T-helper 2 cell (primary cell): Measurements from ENCODE around the gene MAPK13.
"Not testable (repeated sequence)": the region's sequence is repeated elsewhere in the genome, so short reads cannot be mapped to it uniquely, and the experiment has no call there.

Source experiments
- DNase-seq, 5 experiments: peaks; one replicate each; pipeline versions ENCODE4 v3.0.0 to v3.0.0-alpha.2; 2012 to 2022
- total RNA-seq, 2 donors: gene quantifications; one replicate each; lab custom pipeline; 2026; lab: John Stamatoyannopoulos, UW

MAPK13 gene
- total RNA-seq = 61.4 to 64.9 reads per million in 2 donors

DNA sequence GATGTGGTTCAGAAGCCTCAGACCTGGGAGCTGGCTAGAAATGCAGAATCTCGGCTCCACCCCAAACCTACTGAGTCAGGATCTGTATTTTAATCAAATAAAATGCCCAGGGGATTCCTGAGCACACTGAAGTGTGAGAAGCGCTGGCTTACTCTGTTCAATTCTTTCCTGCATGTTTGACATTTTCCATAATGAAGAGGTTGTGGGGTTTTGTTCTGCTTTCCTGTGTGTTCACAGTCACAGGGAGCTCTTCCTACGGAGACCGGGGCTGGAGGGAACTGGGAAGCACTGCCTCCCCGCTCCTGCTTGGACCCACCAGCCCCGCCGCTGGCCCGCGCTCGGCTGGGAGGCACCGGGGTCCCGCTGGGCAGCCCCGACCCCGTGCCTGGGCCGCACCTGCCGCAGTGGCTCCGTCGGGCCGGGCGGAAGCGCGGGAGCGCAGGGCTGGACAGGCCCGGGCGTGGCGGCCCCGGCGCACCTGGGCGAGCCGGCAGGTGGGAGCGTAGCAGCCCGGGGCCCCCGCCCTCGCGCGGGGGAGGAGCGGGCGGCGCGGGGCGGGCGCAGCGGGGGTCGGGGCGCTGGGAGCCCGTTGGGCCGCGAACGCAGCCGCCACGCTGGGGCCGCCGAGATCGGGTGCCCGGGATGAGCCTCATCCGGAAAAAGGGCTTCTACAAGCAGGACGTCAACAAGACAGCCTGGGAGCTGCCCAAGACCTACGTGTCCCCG is at the start of gene MAPK13:
TSS of gene MAPK13 (plus strand) at position 573 of the 726 bp plus-strand sequence. CDS start at position 643, 70 bp downstream.
- DNase-seq = peak in 2 of 5 experiments; percentile 17 to 20

DNA sequence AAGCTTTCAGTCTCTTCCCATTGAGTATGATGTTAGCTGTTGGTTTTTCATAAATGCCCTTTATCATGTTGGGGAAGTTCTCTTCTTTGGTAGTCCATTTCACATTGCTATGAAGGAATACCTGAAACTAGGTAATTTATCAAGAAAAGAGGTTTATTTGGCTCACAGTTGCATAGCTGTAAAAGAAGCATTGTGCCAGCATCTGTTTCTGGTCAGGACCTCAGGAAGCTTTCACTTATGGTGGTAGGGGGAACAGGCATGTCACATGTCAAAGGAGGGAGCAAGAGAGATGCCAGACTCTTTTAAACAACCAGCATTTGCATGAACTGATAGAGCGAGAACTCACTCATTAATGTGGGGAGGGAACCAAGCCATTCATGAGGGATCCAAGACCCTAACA is 48.0 kb upstream of the MAPK13 start:
- no peak for DNase-seq

DNA sequence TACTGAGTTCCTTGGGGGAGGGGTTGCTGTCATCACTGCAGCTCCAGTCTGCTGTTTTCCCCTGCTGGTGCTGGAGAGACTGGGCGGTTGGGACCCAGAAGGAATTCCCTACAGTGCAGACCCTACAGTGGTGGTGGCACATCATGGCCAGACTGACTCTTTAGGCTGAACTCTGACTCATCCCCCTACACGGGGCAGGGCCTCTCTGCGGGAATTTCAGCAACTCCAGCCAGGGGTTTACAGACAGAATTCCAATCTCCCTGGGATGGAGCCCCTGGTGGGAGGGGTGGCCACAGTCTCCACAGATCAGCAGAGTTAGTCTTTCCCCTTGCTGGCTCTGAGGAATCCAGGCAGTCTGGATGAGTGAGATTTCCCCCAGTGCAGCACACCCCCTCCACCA is 46.9 kb upstream of the MAPK13 start:
- DNase-seq = no peak

DNA sequence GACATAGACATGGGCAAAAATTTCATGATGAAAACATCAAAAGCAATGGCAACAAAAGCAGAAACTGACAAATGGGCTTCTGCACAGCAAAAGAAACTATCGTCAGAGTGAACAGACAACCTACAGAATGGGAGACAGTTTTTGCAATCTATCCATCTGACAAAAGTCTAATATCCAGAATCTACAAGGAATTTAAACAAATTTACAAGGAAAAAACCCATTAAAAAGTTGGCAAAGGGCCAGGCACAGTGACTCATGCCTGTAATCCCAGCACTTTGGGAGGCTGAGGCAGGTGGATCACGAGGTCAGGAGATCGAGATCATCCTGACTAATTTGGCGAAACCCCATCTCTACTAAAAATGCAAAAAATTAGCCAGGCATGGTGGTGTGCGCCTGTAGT is 42.1 kb upstream of the MAPK13 start:
- DNase-seq = not testable (repeated sequence)

DNA sequence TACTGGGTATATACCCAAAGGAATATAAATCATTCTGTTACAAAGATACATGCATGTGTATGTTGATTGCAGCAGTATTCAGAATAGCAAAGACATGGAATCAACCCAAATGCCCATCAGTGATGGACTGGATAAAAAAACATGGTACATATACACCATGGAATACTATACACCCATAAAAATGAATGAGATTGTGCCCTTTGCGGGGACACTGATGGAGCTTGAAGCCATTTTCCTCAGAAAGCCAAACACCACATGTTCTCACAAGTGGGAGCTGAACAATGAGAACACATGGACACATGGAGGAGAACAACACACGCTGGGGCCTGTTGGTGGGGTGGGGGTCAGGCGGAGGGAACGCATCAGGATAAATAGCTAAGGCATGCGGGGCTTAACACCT is 41.3 kb upstream of the MAPK13 start:
- DNase-seq = no peak

DNA sequence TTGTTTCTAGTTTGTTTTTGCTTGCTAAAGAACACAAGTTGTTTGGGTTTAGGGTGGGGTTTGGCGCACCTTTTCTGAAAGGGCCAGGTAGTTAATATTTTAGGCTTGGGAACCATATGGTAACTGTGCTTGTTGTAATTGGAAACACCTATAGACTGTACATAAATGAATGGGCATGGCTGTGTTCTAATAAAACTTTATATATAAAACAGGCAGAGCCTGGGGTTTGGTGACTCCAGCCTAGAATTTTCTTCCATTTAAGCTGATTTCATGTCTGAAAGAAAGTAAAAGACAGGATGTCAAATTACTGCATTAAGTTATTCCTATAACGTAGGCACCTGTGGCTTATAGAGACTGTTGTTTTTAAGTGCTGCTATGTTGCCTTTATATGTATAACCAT is 36.1 kb upstream of the MAPK13 start:
- DNase-seq = no peak

DNA sequence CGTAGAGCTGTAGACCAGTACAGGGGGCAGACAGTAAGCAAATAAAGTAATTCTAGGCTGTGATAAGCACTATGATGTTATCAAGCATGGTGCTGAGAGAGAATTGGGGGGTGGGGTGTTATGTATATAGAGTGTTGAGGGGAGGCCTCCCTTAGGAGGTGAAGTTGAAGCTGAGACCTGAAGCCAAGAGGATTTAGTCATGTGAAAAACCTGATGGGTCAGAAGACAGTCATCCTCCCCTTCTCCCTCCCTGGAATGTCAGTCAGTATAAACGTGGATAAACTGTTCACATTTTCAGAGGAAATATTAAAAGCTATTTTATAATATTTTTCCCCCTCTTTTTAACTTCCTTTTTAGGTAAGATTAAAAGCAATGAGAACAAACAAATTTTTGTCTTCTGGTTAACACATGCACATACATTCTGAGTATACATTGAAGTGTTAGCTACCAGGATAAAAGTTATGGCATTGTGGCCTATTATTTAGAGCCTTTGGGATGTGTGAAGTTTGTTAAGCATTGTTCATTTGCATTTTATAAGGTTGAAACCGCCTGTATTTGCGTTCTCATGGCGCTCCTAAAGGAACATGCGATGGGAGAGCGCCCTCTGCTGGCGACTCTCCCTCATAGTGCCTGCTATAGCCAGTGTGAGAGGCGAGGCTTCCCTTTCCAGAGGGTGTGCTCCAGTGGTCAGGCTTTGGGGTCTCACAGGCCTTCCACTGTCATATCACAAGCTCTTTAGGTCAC is 35.4 kb upstream of the MAPK13 start:
- peak; percentile 60 to 78 (median 72) for DNase-seq

DNA sequence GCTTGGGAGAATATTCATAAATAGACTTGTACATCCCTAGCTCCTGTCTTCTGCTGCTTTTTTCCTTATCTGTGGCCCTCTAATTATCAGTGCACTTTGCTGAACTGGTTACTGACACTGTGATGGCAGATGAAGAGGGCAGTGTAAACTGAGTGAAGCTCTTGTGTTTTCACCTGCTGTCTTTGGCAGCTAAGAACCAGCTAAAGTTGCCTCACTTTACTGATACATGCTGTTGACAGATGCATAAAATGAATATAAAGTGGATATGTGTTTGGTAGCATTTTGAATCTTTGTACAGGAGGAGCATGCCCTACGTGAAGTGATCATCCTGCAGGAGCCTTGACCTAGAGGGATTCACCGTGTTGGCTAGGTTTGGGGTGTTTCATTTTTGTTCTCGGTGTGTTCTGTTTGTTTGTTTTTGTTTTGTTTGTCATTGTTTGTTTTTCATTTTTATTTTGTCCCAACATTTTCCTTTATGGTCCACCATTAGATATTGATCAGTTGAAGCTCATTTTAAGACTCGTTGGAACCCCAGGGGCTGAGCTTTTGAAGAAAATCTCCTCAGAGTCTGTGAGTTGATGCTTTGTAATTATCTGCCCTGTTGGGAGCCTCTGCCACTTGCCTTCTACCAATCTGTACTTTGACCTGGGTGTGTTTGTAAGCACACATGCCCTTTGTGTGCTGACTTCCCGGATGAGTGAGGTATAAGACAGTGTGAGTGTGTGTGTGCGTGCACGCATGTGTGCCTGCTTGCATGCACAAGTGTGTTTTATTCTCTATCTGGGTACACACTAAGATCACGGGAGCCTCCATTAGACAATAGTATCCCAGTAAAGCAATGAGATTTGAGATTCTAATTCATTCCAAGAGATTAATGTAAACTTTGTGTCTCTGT is 34.6 kb upstream of the MAPK13 start:
- DNase-seq = no peak

DNA sequence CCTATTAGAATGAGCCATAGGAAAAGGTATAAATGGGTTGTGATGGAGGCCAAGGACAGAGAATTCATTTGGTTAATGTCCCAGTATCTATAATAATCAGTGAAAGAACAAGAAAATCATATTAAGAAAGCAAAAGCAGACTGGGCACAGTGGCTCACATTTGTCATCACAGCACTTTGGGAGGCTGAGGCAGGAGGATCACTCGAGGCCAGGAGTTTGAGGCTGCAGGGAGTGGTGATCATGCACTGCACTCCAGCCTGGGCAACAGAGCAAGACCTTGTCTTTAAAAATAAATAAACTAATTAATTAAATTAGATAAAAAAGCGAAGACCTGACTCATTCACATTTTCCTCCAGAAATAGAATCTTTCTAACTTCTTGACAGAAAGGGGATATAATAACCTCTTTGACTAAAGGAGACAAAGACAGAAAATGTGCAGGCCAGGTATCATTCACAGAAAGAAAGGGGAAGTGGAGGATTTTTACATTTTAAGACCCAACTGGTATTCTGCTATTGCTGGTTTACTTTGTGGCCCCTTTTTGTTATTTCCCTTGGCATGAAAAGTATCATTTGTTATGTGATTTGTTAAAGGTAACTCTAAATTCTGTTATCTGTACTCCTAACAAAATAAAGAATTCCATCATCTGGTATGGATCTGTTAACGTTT is 31.9 kb upstream of the MAPK13 start:
- no peak for DNase-seq

DNA sequence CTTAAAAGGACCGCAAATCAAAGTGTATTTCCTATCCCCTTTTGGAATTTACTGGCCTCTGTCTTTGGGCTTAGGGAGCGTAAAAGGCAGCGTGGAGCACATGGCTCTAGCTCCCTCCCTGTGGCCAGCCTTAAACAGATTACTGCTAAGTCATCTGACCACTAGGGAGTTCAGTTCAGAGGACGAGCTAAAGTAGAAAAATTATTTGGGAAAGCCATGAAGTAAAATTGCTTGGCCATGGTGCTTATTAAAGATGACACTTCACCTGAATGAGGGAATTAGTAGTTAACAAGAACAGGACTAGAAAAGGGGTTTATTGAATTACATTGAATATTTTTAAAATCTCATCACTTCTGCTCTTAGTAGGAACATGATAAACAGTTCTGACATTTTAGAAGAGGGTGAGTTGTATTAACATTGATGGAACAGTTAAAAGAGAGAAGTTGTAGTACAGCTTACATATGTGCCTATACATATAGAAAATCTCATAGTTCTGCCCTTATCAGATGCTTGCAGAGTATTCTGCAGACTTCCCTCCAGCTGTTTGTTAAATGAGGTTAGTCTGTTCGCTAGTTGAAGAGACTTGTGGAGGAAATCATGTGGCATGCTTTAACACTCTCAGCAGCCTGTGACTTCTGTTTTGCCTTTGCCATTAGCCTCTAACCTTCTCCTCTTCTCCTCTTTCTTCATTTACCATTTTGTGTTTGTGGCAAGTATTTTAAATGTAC is 31.2 kb upstream of the MAPK13 start:
- peak in 1 of 5 experiments; percentile 75 for DNase-seq

DNA sequence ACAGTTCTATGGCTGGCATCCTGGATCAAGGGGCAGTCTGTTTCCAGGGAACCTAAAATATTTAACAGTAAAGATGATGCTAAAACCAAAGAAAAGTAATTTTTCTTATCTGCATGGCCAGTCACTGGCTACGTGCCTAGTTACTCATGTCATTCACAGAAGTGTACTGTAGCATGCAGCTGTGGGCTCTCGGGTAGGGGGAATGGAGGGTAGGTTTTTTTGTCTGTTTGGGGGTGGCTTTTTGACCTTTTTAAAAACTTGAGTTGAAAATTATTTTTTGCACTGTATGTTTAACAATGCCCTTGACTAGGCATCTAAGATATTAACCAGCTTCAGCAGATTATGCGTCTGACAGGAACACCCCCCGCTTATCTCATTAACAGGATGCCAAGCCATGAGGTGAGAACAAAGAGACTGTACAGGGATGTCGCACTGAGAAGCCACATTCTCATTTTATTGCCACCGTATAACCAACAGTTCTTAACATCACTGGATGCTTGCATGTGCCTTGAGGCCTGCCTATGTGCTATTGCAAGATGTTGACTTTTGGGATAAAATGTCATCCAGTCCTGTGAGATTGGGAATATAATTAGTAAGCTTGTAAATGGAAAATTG is 30.3 kb upstream of the MAPK13 start:
- DNase-seq = peak in 3 of 5 experiments; percentile 27 to 74 (median 63)

DNA sequence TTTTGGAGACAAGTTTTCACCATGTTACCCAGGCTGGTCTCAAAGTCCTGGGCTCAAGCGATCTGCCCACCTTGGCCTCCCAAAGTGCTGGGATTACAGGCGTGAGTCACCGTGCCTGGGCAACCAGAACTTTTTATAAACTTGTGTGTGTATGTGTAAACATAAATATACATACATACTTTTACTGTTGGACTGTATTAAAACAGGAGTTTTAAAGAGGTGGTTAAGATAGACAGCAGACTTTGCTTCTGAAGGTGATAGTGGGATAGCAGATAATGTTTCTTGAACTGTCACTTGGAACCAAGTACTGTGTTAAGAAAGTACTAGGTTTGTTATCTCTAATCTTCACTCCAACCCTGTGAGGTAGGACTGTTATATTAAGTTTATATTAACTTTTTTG is 28.6 kb upstream of the MAPK13 start:
- DNase-seq = no peak

DNA sequence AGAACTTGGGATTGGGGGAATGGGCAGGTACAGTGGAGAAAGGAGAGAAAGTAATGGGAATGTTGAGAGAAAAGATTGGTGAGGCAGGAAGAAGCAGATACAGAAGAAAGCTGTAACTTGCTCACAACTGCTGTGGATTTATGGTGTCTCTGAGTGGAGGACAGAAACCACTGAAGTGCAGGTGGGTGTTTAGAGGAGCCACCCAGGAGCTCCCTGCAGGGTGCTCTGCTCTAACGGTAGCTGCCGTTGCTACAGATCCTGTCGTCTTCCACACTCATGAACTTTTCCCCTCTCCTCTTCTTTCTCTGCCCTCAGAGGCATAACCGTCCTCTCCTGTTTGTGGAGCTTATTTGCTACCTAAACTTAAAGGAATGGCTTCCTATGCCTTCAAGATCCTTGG is 27.5 kb upstream of the MAPK13 start:
- no peak for DNase-seq

DNA sequence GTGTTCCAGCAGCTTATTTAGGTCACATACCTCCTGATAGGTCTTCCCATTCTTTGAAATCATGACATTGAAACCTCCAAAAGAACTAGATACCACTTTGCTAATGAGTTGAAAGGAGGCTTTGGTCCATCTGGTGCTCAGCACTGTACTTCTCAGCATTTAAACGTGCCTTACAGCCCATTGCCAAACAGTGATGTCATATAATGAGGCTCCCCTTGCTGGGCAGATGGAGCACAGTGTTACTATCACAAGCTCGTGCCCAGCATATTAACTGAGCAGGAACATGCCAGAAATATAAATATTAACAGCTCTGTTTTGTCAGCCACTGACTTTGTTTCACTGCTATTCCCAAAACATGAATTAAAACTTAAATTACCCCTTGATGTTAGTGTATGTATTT is 25.5 kb upstream of the MAPK13 start:
- DNase-seq = no peak

DNA sequence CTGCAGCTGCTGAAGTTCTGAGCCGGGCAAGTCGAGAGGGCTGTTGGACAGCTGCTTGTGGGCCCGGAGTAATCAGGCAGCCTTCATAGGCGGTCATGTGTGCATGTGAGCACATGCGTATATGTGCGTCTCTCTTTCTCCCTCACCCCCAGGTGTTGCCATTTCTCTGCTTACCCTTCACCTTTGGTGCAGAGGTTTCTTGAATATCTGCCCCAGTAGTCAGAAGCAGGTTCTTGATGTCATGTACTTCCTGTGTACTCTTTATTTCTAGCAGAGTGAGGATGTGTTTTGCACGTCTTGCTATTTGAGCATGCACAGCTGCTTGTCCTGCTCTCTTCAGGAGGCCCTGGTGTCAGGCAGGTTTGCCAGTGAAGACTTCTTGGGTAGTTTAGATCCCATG is 21.2 kb upstream of the MAPK13 start:
- DNase-seq = peak in 2 of 5 experiments; percentile 39 to 72

DNA sequence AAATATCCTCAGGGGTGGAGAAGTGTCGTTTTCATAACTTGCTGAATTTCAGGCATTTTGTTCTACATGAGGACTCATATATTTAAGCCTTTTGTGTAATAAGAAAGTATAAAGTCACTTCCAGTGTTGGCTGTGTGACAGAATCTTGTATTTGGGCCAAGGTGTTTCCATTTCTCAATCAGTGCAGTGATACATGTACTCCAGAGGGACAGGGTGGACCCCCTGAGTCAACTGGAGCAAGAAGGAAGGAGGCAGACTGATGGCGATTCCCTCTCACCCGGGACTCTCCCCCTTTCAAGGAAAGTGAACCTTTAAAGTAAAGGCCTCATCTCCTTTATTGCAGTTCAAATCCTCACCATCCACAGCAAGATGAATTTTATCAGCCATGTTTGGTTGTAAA is 20.3 kb upstream of the MAPK13 start:
- no peak for DNase-seq

DNA sequence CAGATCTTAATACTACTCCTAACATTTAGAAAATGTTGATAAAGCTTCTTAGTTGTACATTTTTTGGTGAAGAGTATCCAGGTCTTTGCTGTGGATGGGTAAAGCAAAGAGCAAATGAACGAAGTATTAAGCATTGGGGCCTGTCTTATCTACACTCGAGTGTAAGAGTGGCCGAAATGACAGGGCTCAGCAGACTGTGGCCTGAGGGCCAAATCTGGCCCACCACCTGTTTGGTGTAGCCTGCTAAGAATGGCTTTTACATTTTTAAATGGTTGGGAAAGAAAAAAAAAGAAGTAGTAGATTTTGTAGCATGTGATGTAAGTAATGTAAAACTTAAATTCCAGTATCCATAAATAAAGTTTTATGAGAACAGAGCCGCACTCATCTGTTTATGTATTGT is 19.4 kb upstream of the MAPK13 start:
- no peak for DNase-seq

DNA sequence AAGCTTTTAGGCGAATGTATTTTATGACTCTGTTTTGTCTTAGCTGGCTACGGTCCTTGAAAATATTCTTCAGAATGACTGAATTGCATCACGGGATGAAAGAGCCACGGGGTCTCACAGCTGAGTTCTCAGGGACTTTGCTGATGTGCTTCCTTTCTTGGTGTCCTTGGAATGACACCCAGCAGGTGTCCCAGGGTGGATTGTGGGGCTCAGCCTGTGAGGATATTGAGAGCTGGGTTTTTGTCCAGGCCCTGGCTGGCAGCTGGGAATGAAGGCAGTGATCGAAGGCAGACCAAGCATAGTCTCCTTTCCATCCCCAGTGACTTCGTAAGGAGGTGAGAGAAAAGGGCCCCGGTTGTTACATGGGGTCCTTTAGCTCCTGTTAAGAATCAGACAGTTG is 18.8 kb upstream of the MAPK13 start:
- DNase-seq = no peak

DNA sequence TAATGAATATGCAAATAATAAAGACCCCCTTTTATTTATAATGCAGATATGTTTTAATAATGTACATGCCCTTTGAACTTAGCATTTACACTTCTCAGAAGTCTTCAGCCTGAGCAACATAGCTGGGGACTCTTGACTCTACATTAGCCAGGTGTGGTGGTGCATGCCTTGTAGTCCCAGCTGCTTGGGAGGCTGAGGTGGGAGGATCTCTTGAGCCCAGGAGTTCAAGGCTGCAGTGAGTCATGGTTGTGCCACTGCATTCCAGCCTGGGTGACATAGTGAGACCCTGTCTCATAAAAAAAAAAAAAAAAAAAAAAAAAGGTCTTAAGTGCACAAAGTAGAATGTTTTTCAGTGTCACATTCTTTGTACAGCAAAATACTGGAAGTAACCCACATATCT is 17.3 kb upstream of the MAPK13 start:
- DNase-seq = no peak

DNA sequence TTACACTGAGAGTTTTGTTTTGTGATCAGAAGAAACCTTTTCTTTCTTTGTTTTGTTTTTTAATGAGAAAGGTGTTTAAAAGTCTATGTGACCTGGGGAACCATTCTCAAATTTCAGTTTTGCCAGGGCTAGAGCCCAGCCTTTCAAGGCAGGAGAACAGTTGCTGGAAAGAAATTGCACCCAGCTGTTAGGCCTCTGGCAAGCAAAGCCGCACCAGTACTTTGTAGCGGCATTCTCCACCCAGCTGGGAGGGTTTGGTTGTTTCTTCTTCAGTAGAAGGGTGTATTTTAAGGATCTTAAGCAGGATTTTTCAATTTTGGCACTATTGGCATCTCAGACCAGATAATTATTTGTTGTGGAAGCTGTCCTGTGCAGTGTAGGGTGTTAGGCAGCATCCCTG is 16.6 kb upstream of the MAPK13 start:
- no peak for DNase-seq

DNA sequence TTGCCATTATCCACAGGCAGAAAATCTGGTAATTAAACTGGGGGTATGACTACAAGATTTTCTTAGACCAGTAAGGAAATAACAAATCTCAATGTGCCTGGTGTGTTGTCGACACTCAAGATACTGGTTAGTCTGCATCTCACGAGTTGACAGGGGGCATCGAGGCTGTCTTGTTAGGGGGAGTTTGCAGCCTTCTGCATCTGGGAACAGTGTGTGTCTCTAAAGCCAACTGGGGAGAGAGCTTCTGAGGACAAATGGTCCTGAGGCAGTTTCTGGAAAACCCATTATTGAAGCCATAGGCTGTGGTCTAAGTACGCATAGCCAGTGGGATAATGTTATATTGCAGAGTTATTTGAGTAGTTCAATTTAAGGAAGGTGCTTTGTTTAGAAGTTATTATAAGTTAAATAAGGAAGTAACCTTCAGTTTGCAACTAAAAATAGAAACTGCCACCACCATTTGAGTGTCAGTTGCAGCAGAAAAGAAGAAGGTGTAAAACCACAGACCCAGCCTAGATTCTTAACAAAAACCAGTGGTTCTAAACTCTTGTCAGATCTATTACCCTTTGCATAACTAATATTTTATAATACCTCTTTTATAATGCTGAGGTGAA is 15.4 kb upstream of the MAPK13 start:
- peak in 2 of 5 experiments; percentile 50 to 74 for DNase-seq
